ENCODE results near the gene UMAD1. TPM values are rescaled to one million over a fixed set of nuclear protein-coding genes. Genes with fewer than 3 reads are reported as not detected.
A peak's percentile ranks its signal among the peaks of the same experiment; 100 is the strongest.

Gene UMAD1
- total and polyA plus RNA-seq, 2 of the 4 experiments (the other 2 are of a cell fraction): 5.2 to 8.4 TPM

DNA sequence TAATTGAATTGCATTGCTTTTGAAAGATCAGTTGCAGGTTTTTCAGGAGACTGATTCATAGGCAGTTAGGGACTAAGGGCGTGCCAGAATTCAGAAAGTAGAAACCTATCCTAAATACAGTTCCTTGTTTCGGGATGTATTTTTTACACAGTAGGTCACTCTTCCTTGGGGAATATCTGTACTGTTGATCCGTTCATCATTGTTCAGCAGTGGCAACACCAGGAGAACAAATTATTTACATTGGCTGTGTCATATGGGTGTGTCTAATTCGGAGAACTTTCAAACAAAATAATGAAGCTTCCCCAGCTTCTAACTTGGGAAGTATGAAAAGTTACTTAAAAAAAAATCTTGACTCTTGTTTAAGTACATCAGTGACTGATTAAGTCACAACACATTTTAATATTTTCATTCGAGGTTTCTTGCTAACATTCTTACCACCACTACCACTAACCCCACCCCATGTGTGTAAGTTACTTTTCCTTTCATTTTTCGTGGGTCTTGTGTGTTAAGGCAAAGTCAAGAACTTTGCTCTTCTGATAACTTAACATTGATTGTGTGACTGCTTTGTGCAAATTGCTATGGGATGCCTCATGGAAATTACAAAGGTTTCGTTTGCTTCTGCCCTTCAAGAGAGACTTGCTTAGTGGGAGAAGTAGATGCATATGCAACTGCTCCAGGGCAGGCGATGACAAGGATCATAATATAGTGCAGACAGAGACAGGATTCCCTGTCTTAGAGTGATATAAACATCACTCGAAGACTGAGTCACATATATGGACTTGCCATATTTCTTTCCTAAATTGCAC is 121.6 kb downstream of the UMAD1 start:
- CTCF ChIA-PET: interaction anchor here (0.5 to 2.5 kb wide), 3 partner anchors 11 to 82 kb away, joined by 4 to 12 read pairs (median 7); no protein-coding TSS in a partner anchor
- dilution Hi-C loops (cut with HindIII; ENCODE audit: low sequenced_read_pairs, unreplicated experiment) (no loop called here), in situ Hi-C loops (cut with MboI; ENCODE audit: low sequenced_read_pairs) (loop anchor here (25.0 kb wide), 1 partner anchor 325 kb away; no protein-coding TSS in a partner anchor), intact Hi-C loops (cut with micrococcal nuclease) (loop anchor here (1.0 to 5.0 kb wide), 9 partner anchors 65 to 455 kb away; partner anchors contain the start of gene UMAD1)
- H2AK9ac ChIP-seq (replicated peaks; ENCODE audit: low read depth, low read length, poor library complexity): no peak overlapping the region
- H3K9me1 ChIP-seq (ENCODE audit: insufficient read depth, low read length): no peaks in the 10 kb centered on the region
- H2BK120ac ChIP-seq (ENCODE audit: low read depth, low read length): peak overlapping the region; percentile 1; the same call in 1 of the 2 replicates
- no peak overlapping the region for H3K4ac ChIP-seq (ENCODE audit: low read depth, low read length)
- BruUV-seq (replicated peaks): no TSS peak
- H2AFZ ChIP-seq (replicated peaks; ENCODE audit: low read length, poor library complexity): peak overlapping the region; percentile 33
- H2BK15ac ChIP-seq (ENCODE audit: low read depth, low read length): no peak overlapping the region
- no peaks in the 10 kb centered on the region for H3K27me3 ChIP-seq (ENCODE audit: control insufficient read depth, insufficient read depth, low read length)
- peak overlapping the region; percentile 53 for H3K9ac ChIP-seq (ENCODE audit: low read depth, low read length)
- H4K8ac ChIP-seq (ENCODE audit: low read depth in 2 of 2, low read length in 2 of 2): peak overlapping the region in 1 of 2 experiments; percentile 31; a peak in 2 of 4 replicates
- no peak overlapping the region for H2AK5ac ChIP-seq (ENCODE audit: low read depth, low read length)
- peak overlapping the region; percentile 97 for H3K4me2 ChIP-seq (ENCODE audit: low read depth, low read length)
- H3K4me3 ChIP-seq (ENCODE audit: insufficient read depth, low read depth, low read length): peak overlapping the region; percentile 75
- H3K18ac ChIP-seq (ENCODE audit: low read depth, low read length): peak overlapping the region; percentile 53; the same call in 1 of the 2 replicates
- 0 out of 2 replicates have a peak overlapping the region, but pooled peaks have one; percentile 0 for H2BK20ac ChIP-seq (ENCODE audit: low read depth, low read length)
- H3K36me3 ChIP-seq (ENCODE audit: control insufficient read depth, insufficient read depth, low read length): no peaks in the 10 kb centered on the region
- DNase-seq (peak; percentile 59), ATAC-seq (ENCODE audit: low read depth) (peak; percentile 87)
- TF ChIP-seq, protein P1, sequence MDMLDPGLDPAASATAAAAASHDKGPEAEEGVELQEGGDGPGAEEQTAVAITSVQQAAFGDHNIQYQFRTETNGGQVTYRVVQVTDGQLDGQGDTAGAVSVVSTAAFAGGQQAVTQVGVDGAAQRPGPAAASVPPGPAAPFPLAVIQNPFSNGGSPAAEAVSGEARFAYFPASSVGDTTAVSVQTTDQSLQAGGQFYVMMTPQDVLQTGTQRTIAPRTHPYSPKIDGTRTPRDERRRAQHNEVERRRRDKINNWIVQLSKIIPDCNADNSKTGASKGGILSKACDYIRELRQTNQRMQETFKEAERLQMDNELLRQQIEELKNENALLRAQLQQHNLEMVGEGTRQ (IDR thresholded peaks at IDR 0.05; ENCODE audit: low read depth, low read length): no peak
- TF ChIP-seq FOS (IDR thresholded peaks at IDR 0.05; ENCODE audit: low read depth, low read length) (0 out of 2 replicates have a peak, but pooled peaks have one; percentile 9), MAZ (IDR thresholded peaks at IDR 0.05; ENCODE audit: borderline replicate concordance, low read depth, low read length) (no peak)
- H3K27ac ChIP-seq (ENCODE audit: insufficient read depth, low read length): peak overlapping the region; percentile 6; the same call in 1 of the 2 replicates
- POLR2A ChIA-PET (ENCODE audit: unreplicated experiment): no interaction called here
- peak overlapping the region; percentile 64 for H2BK5ac ChIP-seq (ENCODE audit: low read depth, low read length, poor library complexity, severe bottlenecking)
- no peak overlapping the region; the same call in 1 of the 2 replicates for H4K91ac ChIP-seq (ENCODE audit: insufficient read depth, low read depth, low read length)
- H3K23ac ChIP-seq (ENCODE audit: low read depth, low read length): peak overlapping the region; percentile 25
- no peaks in the 10 kb centered on the region; the same call in 1 of the 2 replicates for H3K4me1 ChIP-seq (ENCODE audit: control insufficient read depth, insufficient read depth, low read length)
- H3K9me3 ChIP-seq (ENCODE audit: control insufficient read depth, insufficient read depth, low read length): no peaks in the 10 kb centered on the region
- no peaks in the 10 kb centered on the region for H4K20me1 ChIP-seq (ENCODE audit: insufficient read depth, low read length)
- H4K5ac ChIP-seq (ENCODE audit: low read depth, low read length): no peak overlapping the region
- H3K56ac ChIP-seq (ENCODE audit: extremely low read depth, insufficient read depth, low read length): peak overlapping the region; percentile 42; the same call in 1 of the 2 replicates
- no CpG with 5 or more reads among the region's 9 CpGs for WGBS, 2 experiments (ENCODE audit: extremely low coverage in 2 of 2, insufficient read length in 1 of 2)
- no peaks in the 10 kb centered on the region; a peak in 1 of 4 replicates for H3K79me1 ChIP-seq (ENCODE audit: low read depth in 1 of 2, low read length in 2 of 2)
- H3K14ac ChIP-seq (replicated peaks; ENCODE audit: low read depth, low read length): peak overlapping the region; percentile 49
